SW 1271 (cell line): Measurements from ENCODE around the gene SHISA8.

ENCODE experiments used
- DNase-seq, 2 experiments: peaks; one replicate each; lab custom pipeline; 2025; lab: John Stamatoyannopoulos, UW

The SHISA8 gene

GRCh38 chr22:41913842-41914534, 886 bp downstream of the SHISA8 start:
- DNase-seq = no peak

GRCh38 chr22:41913040-41913719, 1.7 kb downstream of the SHISA8 start:
- no peak for DNase-seq

GRCh38 chr22:41912338-41913039, 2.4 kb downstream of the SHISA8 start:
- DNase-seq = no peak

GRCh38 chr22:41911001-41911611, 3.8 kb downstream of the SHISA8 start:
- DNase-seq = no peak

GRCh38 chr22:41910050-41911000, 4.5 kb downstream of the SHISA8 start:
- DNase-seq = no peak

GRCh38 chr22:41909310-41910049, 5.4 kb downstream of the SHISA8 start:
- no peak for DNase-seq

- no peak for DNase-seq
These were observed 6.2 kb downstream of the SHISA8 start for GRCh38 chr22:41908411-41909309.

GRCh38 chr22:41907436-41908401, 7.2 kb downstream of the SHISA8 start:
- peak in 1 of 2 experiments; percentile 20 for DNase-seq

- no peak for DNase-seq
These were observed 8.1 kb downstream of the SHISA8 start for GRCh38 chr22:41906822-41907221.

GRCh38 chr22:41905411-41906202, 9.3 kb downstream of the SHISA8 start:
- no peak for DNase-seq

- DNase-seq = no peak
These were observed 10.1 kb downstream of the SHISA8 start for GRCh38 chr22:41904450-41905410.

GRCh38 chr22:41902932-41903421, 11.9 kb downstream of the SHISA8 start:
- DNase-seq = no peak

- DNase-seq = no peak
These were observed 12.9 kb downstream of the SHISA8 start for GRCh38 chr22:41902016-41902415.

GRCh38 chr22:41900652-41901312, 14.1 kb downstream of the SHISA8 start:
- DNase-seq = no peak

- DNase-seq = no peak
These were observed 14.8 kb downstream of the SHISA8 start for GRCh38 chr22:41899992-41900651.
